GM21723 (cell line): ENCODE results near the gene UBE2E1.

Experiments
- ATAC-seq: cut with Tn5 transposase; IDR thresholded peaks from one replicate; pipeline ENCODE4 v1.9.1; 2021; ENCODE audit warnings: mild to moderate bottlenecking, moderate library complexity; ENCODE audit not compliant: unreplicated experiment

Gene UBE2E1

DNA sequence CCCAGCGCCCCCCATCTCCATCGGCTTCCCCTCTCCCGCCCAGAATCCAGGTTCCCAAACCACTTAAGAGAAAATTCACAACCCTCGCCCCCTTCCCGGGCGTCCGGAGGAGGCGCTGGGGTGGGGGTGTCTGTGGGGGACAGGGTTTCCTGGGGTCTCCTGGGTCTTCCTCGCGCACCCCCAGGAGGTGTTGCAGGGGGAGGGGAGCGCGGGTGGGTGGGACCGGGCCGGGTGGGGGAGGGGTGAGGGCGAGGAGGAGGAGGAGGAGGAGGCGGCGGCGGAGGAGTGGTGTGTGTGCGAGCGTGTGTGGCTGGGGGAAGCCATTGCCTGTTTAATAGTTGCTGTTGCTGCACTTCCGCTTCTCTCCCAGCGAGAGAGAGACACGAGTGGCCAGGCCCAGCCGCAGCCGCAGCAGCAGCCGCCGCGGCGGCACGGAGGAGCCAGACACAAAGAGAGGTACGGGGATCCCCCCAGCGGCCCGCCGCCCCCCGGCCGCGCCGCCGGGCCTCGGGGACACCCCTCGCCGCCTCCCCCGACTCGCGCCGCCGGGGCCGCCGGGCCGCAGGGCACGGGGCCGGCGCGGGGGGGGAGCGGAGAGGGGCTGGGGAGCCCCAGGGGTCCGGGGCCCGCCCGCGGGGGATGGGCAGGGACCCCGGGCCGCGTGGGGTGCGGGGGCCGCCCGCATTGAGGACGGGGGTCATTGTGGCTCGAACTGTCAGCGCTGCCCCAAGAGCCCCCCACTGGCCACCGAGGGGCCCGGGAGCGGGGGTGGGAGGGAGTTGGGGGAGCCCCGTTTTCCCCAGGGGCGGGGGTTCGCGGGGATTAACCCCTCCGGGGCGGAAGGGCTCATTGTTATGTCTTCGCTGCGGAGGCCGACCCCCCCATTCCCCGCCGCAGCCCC is at the start of gene UBE2E1:
UBE2E1 (plus strand) TSS at position 323 of the 901 bp plus-strand sequence. CDS start 1,315 bp downstream, outside the sequence.
- peak; percentile 58 for ATAC-seq

DNA sequence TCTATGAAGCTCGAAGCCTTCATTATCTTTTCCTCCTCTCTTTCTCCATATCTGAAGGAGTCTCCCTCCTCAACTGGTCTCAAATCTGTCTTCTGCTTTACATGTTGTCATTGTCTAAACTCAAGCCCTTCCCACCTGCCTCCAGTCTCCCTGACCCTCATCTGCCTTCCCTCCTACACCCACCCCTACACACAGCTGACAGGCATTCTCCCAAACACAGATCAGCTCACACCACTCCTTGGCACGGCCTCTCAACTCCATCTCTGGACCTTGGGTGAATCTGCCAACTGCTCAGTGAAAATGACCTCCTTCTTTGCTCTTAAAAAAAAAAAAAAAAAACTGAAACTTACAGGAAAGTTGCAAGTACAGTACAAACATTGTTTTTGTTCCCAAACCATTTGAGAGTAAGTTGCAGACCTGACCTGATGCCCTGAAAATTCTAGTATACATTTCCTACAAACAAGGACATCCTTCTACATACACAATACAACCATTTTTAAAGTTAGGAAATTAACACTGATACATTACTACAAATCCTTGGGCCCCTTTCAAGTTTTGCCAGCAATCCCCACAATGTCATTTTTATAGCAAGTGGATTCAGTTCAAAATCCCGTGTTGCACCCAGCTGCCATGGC is 49.4 kb upstream of the UBE2E1 start:
- no peak for ATAC-seq

DNA sequence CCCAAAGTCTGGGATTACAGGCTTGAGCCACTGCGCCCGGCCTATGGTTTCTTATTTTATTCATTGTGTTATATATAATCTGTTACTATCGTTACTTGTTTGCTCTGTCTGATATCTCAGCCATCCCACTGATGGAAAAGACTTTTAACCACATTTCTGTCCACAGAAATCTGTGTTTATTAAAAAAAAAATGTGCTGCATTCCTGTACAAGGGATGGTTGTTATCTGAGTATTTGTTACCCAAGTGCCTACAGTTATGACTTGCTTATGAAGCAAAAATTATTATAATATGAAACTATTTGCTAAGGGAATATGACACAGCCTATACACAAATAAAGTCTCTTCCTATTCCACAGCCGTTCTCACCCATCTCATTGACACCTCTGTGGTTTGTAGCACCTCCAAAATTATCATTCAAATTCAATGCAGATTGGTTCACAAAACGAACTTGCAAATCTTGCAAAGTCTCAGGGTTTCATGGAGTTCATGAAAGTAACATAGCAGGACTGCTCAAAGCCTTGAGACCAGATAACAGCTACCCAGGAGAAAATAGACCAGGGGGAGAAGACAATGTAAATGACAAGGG is 47.4 kb upstream of the UBE2E1 start:
- ATAC-seq = no peak

DNA sequence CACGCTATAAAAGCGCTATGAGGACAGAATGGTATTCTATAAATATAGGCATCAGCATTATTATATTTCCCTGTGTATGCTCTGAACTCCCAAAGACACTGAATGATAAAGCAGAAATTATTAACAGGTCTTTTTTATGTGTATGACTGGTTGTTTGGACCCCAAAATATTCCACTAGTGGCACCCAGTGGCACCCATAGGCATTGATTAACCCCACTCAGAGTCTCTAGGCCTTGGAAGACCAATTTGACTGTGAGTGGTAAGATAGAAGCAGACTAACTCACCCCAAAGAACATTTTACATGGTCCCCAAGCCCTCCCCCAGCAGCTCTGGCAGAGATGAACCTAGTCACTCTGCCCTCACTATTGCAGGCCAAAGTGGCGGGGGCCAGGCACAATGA is 45.4 kb upstream of the UBE2E1 start:
- ATAC-seq = peak; percentile 19

DNA sequence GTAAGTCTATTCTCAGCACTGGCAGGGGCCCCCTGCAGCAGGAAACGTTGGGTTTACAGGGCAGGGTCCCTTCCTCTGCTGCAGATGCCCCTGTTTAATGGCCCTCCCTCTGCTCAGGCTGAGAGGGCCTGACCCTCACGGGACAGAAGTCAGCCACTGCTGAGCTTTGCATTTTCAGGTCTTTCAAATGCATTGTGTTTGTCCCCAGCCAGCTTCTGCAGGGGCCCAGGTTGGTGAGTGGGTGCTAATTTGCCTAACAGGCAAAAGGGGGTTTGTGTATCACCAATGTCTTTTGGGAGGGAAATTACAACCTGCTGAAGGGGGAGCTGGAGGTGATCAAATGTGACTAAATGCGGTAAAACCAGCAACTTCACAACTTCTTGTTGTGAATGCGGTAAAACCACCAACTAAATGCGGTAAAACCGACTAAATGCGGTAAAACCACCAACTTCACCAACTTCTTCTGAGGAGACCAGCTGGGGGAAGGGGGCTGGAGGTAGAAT is 44.8 kb upstream of the UBE2E1 start:
- ATAC-seq = peak; percentile 45

DNA sequence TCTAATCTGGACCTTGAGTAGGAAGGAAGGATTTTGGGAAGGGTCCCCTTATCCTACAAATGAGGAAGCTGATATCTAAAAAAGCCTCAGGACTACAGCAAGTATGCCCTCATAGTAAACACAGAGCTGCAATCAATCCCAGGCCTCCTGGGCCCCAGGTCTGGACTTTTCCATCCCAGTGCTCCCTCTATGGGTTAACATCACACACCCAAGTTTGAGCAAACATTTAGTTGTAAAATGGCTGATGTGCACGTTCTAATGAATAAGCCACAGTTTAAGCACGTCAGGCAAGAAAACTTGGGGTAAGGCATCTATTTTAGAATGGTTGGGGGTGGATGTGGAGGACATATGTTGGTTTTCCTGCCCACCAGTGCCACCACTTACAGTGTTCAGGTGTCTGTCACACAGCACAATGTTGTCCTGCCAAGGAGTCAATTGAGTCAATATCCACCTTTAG is 44.3 kb upstream of the UBE2E1 start:
- peak; percentile 37 for ATAC-seq

DNA sequence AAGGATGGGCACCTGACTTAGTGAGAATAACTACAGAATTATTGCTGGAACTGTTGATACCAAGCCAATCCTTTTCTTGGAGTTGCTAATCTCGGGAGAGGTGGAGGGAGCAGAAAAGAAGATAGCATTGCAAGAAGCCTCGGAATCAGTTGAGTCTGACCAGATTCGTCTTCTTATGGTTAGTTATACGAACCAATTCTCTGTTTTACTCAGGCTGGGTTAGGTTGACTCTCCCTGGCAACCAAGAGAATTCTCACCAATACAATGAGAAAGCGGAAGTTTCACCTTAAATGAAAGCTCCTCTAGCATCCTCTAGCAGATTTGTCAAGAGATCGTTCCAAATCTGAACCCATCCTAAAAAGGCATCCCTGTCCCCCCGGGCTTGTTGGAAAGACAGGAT is 43.5 kb upstream of the UBE2E1 start:
- ATAC-seq = peak; percentile 83

DNA sequence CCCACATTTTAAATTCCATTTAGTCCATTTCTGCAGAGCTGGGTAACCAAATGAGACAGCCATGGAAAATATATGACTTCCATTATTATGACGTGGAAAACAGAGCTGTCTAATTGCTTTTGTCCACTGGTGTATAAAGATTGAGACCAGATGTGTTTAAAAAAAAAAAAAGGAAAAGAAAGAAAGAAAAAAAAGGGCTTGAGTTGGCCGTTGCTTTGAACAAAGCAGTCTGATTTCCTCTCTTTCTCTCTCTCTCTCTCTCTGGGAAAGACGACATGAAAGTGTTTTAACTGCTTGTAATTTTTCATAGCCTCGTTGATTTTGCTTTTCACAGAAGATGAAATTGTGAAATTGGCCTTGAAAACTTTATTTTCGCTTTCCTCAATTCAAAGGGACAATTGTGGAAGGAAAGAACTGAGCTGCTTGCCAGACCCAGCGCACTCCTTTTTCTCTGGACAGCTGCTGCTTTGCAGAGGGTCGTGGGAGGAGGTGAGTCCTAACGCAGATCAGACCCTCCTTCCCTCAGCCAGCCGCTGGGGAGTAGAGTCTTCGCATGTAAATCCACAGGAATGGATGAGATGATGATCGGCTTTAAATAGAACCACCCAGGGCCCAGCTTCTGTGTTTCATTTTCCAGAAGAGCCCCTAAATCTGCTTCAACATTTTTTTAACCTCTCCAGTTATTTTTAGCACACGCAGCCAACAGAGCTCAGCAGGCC is 42.8 kb upstream of the UBE2E1 start:
- ATAC-seq = no peak

DNA sequence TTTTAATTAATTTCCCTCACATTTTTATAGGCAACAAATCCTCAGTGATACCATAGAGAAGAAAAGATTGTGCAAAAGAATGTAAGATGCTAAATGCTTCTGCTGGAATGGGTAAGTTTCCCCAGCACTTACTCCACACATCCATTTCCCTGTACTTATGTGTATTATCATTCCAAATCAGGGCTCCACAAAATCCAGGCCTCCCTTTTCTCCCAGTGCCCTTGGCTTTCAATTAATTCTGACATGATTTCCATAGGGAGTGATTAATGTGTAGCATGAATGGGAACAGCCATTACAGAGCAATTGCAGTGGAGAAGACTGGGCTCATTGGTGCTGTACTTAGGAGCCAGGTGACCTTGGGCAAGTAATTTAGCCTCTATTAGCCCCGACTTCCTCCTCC is 41.3 kb upstream of the UBE2E1 start:
- ATAC-seq = no peak

DNA sequence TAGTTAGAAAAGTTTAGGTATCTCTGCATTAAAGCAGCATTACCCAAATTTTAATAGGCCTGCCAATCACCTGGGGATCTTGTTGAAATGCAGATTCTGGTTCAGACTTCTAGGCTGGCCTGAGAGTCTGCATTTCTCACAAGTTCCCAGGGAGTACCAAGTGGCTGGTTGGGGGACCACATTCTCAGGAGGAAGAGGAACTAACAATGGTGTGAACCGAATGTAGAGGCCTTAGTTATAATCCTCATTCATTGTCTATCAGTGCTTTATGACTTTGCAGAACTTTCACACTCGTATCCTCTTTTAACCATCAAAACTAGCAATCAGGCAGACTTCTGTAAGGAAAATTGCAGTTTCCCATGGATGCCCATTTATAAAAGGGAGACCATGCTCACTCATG is 38.2 kb upstream of the UBE2E1 start:
- no peak for ATAC-seq

DNA sequence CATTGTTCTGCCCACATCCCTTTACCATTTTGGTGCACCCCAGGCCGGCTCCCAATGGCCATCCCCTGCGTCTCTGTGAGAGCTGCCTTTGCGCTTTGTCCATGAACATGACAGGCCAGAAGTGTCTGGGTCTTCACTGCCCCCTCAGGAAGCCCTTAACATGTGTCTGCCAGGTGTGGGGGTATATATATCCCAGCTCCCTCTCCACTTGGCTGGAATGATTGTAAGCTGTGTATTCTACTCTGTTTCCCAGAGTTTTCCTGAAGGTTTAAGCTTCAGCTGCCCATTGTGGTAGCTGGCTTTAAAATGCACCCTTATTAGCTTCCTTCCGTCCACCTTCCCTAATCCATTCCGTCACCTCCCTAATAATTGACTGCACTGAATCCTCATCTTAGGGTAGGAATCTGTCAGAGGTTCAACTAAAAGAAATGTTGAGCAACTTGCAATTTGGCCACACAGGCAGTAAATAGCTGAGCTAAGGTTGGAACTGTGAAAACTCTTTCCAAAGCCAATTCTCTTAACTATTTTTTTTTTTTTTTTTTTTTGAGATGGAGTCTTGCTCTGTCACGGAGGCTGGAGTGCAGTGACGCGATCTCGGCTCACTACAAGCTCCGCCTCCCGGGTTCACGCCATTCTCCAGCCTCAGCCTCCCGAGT is 30.4 kb upstream of the UBE2E1 start:
- no peak for ATAC-seq

DNA sequence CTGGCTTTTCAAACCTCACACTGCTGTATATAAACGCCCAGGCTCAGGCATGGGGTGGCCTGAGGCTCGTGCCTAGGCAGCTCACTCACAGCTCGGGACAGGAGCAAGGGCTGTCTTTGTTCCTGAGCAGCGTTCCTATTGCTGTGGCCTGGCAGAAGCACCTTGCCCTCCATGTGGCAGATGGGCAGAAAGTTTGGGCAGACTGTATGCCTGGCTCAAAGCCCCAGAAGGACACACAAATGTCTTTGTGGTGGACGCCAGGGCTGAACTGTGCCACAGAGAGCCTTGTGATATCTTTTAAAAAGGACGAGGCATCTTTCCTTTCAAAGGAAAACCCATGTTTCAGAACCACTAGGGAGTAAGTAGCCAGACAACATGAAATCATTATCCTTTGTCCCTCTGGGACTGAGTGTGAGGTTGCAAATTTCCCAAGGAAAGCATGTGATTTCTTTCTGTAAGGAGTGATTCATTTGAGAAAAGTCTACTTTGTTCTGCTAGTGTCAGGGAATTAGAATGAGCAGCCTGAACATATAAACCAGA is 29.3 kb upstream of the UBE2E1 start:
- ATAC-seq = no peak

DNA sequence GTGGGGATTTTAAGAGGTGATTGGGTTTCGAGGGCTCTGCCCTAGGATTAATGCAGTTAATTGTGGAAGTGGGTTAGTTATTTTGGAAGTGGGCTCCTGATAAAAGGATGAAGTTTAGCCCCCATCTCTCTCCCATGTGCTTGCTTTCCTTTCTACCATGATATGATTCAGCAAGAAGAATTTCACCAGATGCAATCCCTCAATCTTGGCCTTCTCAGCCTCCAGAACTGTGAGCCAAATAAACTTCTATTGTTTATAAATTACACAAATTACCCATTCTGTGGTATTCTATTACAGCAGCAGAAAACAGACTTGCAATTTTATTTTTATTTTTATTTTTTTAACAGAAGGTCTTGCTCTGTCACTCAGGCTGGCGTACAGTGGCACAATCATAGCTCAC is 27.3 kb upstream of the UBE2E1 start:
- no peak for ATAC-seq

DNA sequence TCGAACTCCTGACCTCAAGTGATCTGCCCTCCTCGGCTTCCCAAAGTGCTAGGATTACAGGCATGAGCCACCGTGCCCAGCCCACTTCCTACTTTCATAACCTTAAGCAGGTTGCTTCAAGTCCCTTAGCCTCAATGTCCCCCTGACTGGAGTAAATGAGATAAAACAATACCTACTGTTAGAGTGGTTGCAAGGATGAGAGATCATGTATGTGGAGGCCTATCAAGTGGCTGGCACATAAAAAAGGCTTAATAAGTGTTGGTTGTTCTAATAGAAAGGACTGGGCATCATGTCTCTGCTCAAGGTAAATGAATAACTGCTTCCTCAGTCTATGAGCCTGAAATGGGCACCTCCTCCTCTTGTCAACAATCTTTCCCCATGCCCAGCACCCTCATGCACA is 25.9 kb upstream of the UBE2E1 start:
- no peak for ATAC-seq

DNA sequence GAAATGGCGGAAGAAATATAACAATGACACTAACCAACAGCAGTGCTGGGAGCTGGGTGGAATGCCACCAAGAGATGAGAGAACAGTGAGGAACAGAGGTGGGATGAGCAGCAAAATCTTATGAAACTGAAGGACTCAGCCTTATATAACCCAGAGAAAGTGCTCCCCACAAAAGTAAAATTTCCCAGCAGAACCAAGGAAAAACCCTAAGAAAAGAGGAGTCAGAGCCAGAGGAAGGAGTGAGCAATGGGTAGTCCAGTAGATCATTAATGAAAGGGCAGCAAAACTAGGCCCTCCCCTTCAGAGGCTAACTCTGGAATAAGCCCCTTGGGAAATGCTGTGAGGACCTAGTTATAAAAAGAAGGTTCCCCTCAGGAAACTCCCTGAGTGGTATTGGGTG is 24.7 kb upstream of the UBE2E1 start:
- no peak for ATAC-seq

DNA sequence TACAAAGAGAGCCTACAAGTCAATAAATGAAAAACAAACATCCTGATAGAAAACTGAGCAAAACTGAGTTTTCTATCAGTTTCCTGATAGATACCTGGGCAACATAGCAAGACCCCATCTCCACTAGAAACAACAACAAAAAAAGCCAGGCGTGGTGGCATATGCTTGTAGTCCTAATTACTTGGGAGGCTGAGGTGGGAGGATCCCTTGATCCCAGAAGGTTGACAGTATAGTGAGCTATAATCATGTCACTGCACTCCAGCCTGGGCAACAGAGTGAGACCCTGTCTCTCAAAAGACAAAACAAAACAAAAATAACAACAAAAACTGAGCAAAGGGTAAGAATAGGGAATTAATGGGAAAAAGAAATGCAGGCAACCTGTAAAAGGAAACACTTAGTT is 23.9 kb upstream of the UBE2E1 start:
- ATAC-seq = no peak

DNA sequence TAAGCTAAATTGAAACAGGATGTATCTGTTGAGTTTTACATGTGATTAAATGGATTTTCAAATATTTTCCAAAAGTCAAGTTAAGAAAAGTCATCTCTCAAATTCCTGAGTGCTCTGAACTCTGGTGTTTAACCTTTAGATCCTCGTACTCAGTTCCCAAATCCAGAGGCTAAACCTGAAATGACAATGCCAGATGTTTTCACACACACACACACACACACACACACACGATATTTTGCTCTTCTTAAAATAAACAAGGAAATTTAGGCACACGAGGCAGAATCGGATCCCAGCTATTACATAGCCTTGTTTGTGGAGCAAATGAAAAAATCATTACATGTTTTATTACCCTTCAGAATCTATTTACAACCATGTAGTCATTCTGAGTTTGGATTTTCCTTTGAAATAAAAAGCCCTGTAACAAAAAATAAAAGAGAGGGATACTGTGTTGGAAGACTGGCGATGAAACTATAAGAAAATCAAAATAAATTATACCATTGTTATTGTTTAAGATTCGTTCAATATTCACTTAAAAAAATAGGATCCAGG is 20.6 kb upstream of the UBE2E1 start:
- no peak for ATAC-seq

DNA sequence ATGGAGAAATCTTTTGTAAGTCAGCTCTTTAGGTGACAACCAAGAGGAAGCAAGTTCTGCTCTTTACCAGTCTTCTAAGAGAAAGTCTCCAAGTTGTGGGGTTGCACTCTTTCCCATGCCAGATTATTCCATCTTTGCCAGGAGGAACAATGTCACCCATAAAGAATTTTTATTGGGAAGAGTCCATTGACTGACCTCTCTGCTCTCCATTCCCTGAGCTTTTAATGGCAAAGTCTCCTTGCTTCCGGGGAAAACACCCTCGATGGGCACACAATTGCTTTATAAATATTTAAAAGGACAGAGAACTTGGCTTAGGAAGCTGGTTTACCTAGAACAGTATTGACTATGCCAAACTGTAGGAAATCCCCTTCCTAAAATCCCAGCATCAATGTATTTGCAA is 19.9 kb upstream of the UBE2E1 start:
- no peak for ATAC-seq

DNA sequence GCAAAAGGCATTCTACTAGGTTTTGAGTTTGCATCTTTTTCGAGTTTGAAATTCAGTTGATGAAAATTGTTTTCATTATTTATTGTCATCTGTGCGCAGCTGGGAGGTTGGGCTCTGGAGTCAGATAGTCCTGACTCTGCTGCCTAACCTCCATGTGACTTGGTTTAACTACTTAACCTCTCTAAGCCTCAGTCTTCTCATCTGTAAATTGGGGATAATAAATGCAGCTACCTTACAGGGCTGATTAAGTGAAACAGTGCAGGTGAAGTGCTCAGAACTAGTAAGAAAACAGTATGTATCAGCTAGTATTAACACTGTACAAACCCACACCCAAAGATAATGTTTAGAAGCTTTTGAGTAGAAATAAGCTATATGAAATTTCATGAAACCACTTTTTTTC is 14.1 kb upstream of the UBE2E1 start:
- ATAC-seq = no peak

DNA sequence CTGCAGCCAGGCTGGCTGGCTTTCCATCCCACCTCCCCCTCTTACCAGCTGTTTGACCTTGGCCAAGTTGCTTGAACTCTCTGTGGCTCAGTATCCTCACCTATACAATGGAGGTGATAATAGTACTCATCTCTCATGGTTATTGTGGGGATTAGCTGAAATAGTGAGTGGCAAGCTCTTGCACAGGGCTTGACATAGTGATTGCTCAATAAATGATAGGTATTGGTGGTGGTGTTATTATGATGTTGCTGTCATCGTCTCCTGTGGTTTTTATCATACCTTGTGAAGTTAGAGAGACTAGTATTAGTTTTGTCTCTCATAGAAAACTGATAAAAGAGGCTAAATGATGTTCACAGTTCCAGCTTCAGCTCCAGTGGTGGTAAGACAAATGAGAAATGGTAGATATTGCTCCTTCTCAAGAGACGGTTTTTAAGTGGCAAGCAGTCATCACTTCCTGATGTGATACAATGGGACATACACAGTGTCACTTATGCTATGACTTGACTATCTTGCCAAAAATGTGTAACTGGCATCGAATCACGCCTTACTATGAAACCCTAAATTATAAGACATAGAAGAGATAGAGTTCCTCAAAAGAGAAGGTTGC is 12.1 kb upstream of the UBE2E1 start:
- no peak for ATAC-seq
